Fibroblast of lung (primary cell): ENCODE data around the gene NOMO2.
"Not testable (repeated sequence)": the region's sequence is repeated elsewhere in the genome, so short reads cannot be mapped to it uniquely, and the experiment has no call there.

ENCODE experiments used
- CTCF ChIP-seq, 2 donors: IDR thresholded peaks in 1 of 2; conservative IDR thresholded peaks in 1 of 2; 1 replicate in 1 of 2; 2 replicates in 1 of 2; pipeline ENCODE4 v1.5.1; 2011 to 2012; ENCODE audit warnings: low read length in 2 of 2, control low read depth in 1 of 2, inconsistent platforms in 1 of 2, low read depth in 1 of 2, mild to moderate bottlenecking in 1 of 2
- EZH2 ChIP-seq: IDR thresholded peaks from 2 replicates; pipeline ENCODE4 v1.5.1; 2012; ENCODE audit warnings: low read length, control low read depth, mild to moderate bottlenecking; ENCODE audit errors: missing control alignments

GRCh38 chr16:18592982-18593381, 31.1 kb upstream of the NOMO2 start:
- not testable (repeated sequence) for TF ChIP-seq CTCF (conservative IDR thresholded peaks at IDR 0.05 in 1 of 2, IDR thresholded peaks at IDR 0.05 in 1 of 2; ENCODE audit: low read depth in 1 of 2, low read length in 2 of 2); EZH2
